Smooth muscle cell (in vitro differentiated cells): ENCODE data around the gene KAZN. TPM values are rescaled to one million over a fixed set of nuclear protein-coding genes. Genes with fewer than 3 reads are reported as not detected.

ENCODE experiments used
- DNase-seq: peaks from one replicate; lab custom pipeline; 2025; ENCODE audit not compliant: unreplicated experiment; lab: John Stamatoyannopoulos, UW
- H2AFZ ChIP-seq: fragments of 200-600 bp; sonication (generic); 2 replicates; pipeline ENCODE4 v1.6.0; 2016; ENCODE audit warnings: antibody characterized with exemption, low read depth, mild to moderate bottlenecking
- H3F3A ChIP-seq: fragments of 200-600 bp; sonication (generic); 2 replicates; pipeline ENCODE4 v1.6.0; 2017; ENCODE audit warnings: antibody characterized with exemption, low read depth
- H3K27ac ChIP-seq: fragments of 200-600 bp; sonication (generic); 2 replicates; pipeline ENCODE4 v1.5.1; 2016; ENCODE audit warnings: low read depth, mild to moderate bottlenecking
- H3K27me3 ChIP-seq: fragments of 200-600 bp; sonication (generic); 2 replicates; pipeline ENCODE4 v1.6.1; 2016; ENCODE audit warnings: low read depth, mild to moderate bottlenecking
- H3K36me3 ChIP-seq: fragments of 200-600 bp; sonication (generic); 2 replicates; pipeline ENCODE4 v1.5.1; 2016; ENCODE audit warnings: low read depth
- H3K4me1 ChIP-seq: fragments of 200-600 bp; sonication (generic); 2 replicates; pipeline ENCODE4 v1.5.1; 2016; ENCODE audit warnings: low read depth
- H3K4me2 ChIP-seq: fragments of 200-600 bp; sonication (generic); 2 replicates; pipeline ENCODE4 v1.6.0; 2016; ENCODE audit warnings: mild to moderate bottlenecking
- H3K4me3 ChIP-seq: fragments of 200-600 bp; sonication (generic); 2 replicates; pipeline ENCODE4 v1.5.1; 2016; ENCODE audit warnings: mild to moderate bottlenecking
- H3K79me2 ChIP-seq: fragments of 200-600 bp; sonication (generic); 2 replicates; pipeline ENCODE4 v1.6.0; 2016; ENCODE audit warnings: low read depth, mild to moderate bottlenecking
- H3K9ac ChIP-seq: fragments of 200-600 bp; sonication (generic); 2 replicates; pipeline ENCODE4 v1.6.0; 2016; ENCODE audit warnings: low read depth
- H3K9me3 ChIP-seq: fragments of 200-600 bp; sonication (generic); replicated peaks from 2 replicates; pipeline ENCODE4 v1.5.1; 2016; ENCODE audit warnings: low read depth
- H4K20me1 ChIP-seq: fragments of 200-600 bp; sonication (generic); 2 replicates; pipeline ENCODE4 v1.6.0; 2016; ENCODE audit warnings: low read depth
- CTCF ChIP-seq: fragments of 200-600 bp; sonication (generic); IDR thresholded peaks from 2 replicates; pipeline ENCODE4 v1.5.1; 2017; ENCODE audit warnings: borderline replicate concordance, mild to moderate bottlenecking, antibody characterized with exemption; ENCODE audit not compliant: insufficient read depth, poor library complexity, severe bottlenecking
- WGBS: methylation state at CpG from one replicate; pipeline ENCODE4 v1.1.7; 2016; ENCODE audit warnings: low lambda C conversion rate; 5-methylcytosine and 5-hydroxymethylcytosine counted together
- polyA plus RNA-seq: library from polyadenylated mRNA; unstranded; fragments of >200 nt; fragmentation: Nextera tagmentation; extraction: Ambion mirVana; gene quantifications from 2 replicates; pipeline ENCODE4 v1.2.1, GENCODE V29; 2016
- total RNA-seq: library from RNA; depleted of rRNA; stranded (reverse); fragments of >200 nt; gene quantifications from 2 replicates; pipeline ENCODE4 v1.2.3, GENCODE V29; 2014

Gene KAZN
- total and polyA plus RNA-seq, 2 experiments from 2014 or later: 6.3 to 8.2 TPM

GRCh38 chr1:15043934-15044333 lies 445.4 kb downstream of the KAZN start:
- no peaks in the 10 kb centered on the region for H3K79me2 ChIP-seq
- H4K20me1 ChIP-seq: no peaks in the 10 kb centered on the region
- H3K9ac ChIP-seq: no peak overlapping the region
- H3K27ac ChIP-seq: no peak overlapping the region
- no peaks in the 10 kb centered on the region for H3K27me3 ChIP-seq
- no peak for DNase-seq
- no peak overlapping the region for H3K4me3 ChIP-seq
- no peaks in the 10 kb centered on the region for H3K36me3 ChIP-seq
- no peaks in the 10 kb centered on the region for H3K4me1 ChIP-seq
- no peaks in the 10 kb centered on the region for H3K9me3 ChIP-seq
- WGBS: 95% methylated on average over 12 of the region's 20 CpGs
- H2AFZ ChIP-seq: no peak overlapping the region
- no peak for TF ChIP-seq CTCF
- no peaks in the 10 kb centered on the region for H3F3A ChIP-seq
- H3K4me2 ChIP-seq: no peak overlapping the region

- H3K27ac ChIP-seq: no peak overlapping the region
- no peaks in the 10 kb centered on the region for H3K36me3 ChIP-seq
- H3K9me3 ChIP-seq: no peaks in the 10 kb centered on the region
- no peak overlapping the region for H3K4me2 ChIP-seq
- TF ChIP-seq CTCF: no peak
- H3K27me3 ChIP-seq: no peaks in the 10 kb centered on the region
- H3K4me1 ChIP-seq: no peaks in the 10 kb centered on the region
- no peak overlapping the region for H3K9ac ChIP-seq
- no peak for DNase-seq
- H2AFZ ChIP-seq: no peak overlapping the region
- H3F3A ChIP-seq: no peaks in the 10 kb centered on the region
- no peak overlapping the region for H3K4me3 ChIP-seq
- H4K20me1 ChIP-seq: no peaks in the 10 kb centered on the region
- 97% methylated on average over 7 of the region's 7 CpGs for WGBS
- no peaks in the 10 kb centered on the region for H3K79me2 ChIP-seq
Measured at GRCh38 chr1:15045123-15045522, 446.6 kb downstream of the KAZN start.

GRCh38 chr1:15046487-15047165 lies 448.1 kb downstream of the KAZN start:
- Histone ChIP-seq H4K20me1 (no peaks in the 10 kb centered on the region), H3K4me2 (no peak overlapping the region), H3K9me3 (no peaks in the 10 kb centered on the region), H3K9ac (no peak overlapping the region), H3K4me3 (no peak overlapping the region), H3K27me3 (no peaks in the 10 kb centered on the region), H3F3A (no peaks in the 10 kb centered on the region), H3K27ac (no peak overlapping the region), H2AFZ (no peak overlapping the region), H3K36me3 (no peaks in the 10 kb centered on the region), H3K4me1 (no peaks in the 10 kb centered on the region), H3K79me2 (no peaks in the 10 kb centered on the region)
- peak; percentile 100 for TF ChIP-seq CTCF
- 44% methylated on average over 14 of the region's 14 CpGs for WGBS
- DNase-seq: peak; percentile 53

- no peaks in the 10 kb centered on the region for H3K79me2 ChIP-seq
- WGBS: 96% methylated on average over 11 of the region's 11 CpGs
- no peaks in the 10 kb centered on the region for H3K36me3 ChIP-seq
Measured at GRCh38 chr1:15047237-15047636, 448.8 kb downstream of the KAZN start.

More at GRCh38 chr1:15047237-15047636, 448.8 kb downstream of the KAZN start:
- no peaks in the 10 kb centered on the region for H3K4me1 ChIP-seq
- H3K4me3 ChIP-seq: no peak overlapping the region
- no peak for TF ChIP-seq CTCF
- no peak overlapping the region for H3K9ac ChIP-seq
- no peak for DNase-seq
- H3K27ac ChIP-seq: no peak overlapping the region
- H3K4me2 ChIP-seq: no peak overlapping the region
- no peaks in the 10 kb centered on the region for H3K9me3 ChIP-seq
- H4K20me1 ChIP-seq: no peaks in the 10 kb centered on the region
- H3F3A ChIP-seq: no peaks in the 10 kb centered on the region
- H3K27me3 ChIP-seq: no peaks in the 10 kb centered on the region
- no peak overlapping the region for H2AFZ ChIP-seq
